K562 (cell line): ENCODE data around the gene IL11. TPM values are rescaled to one million over a fixed set of nuclear protein-coding genes. Genes with fewer than 3 reads are reported as not detected.

Experiments
- ATAC-seq: fragments of 200-7000 bp; cut with Tn5 transposase; 3 replicates; pipeline ENCODE4 v1.9.1; 2020; ENCODE audit warnings: moderate library complexity
- BruUV-seq: library from RNA; stranded (reverse); fragments of 400-500 nt; replicated peaks from 2 replicates; lab custom pipeline; 2021; lab: Mats Ljungman, UMichigan
- CTCF ChIA-PET: fragments of 300-600 bp; formaldehyde crosslinking; extraction: SDS; loops from one replicate; lab custom pipeline; 2021; ENCODE audit warnings: low intra/inter-chr PET ratio; lab: Yijun Ruan, JAX
- POLR2A ChIA-PET: fragments of 300-600, 350-650 bp; sonication (Branson Sonifier 250); formaldehyde crosslinking; extraction: SDS; loops from one replicate; lab custom pipeline; 2021; ENCODE audit warnings: antibody characterized with exemption, inconsistent platforms; lab: Yijun Ruan, JAX
- DNase-seq, 4 experiments: peaks; one replicate each; pipeline versions ENCODE4 v3.0.0 to v3.0.0-alpha.2; 2011 to 2018; ENCODE audit warnings: low spot score in 3 of 4, mixed read lengths in 3 of 4; ENCODE audit errors: extremely low read depth in 1 of 4
- FAIRE-seq: peaks from 2 replicates; lab custom pipeline; 2011; peaks lifted over from hg19 to GRCh38; lab: Jason Lieb, UNC
- H2AFZ ChIP-seq: 2 replicates; pipeline ENCODE4 v1.6.0; 2011; ENCODE audit warnings: low read depth, low read length, control low read depth, inconsistent platforms
- H3K27ac ChIP-seq: fragments of 200-600 bp; 3 replicates; pipeline ENCODE4 v1.8.0; 2011; ENCODE audit warnings: low read depth, mild to moderate bottlenecking, control low read depth, inconsistent platforms, low read length, moderate library complexity, mixed read lengths; ENCODE audit errors: extremely low read depth
- H3K27me3 ChIP-seq, 2 experiments: fragments of 300-600 bp in 1 of 2; 2 replicates in 1 of 2; 3 replicates in 1 of 2; pipeline versions ENCODE4 v1.6.0 to v1.8.0; 2011; ENCODE audit warnings: inconsistent platforms in 2 of 2, low read length in 2 of 2, mild to moderate bottlenecking in 1 of 2, mixed read lengths in 1 of 2, moderate library complexity in 1 of 2; ENCODE audit not compliant: control insufficient read depth in 2 of 2, insufficient read depth in 2 of 2
- H3K36me3 ChIP-seq: fragments of 300-600 bp; 3 replicates; pipeline ENCODE4 v1.8.0; 2011; ENCODE audit warnings: mild to moderate bottlenecking, low read length, inconsistent platforms; ENCODE audit not compliant: control insufficient read depth, insufficient read depth
- H3K4me1 ChIP-seq, 2 experiments: fragments of 200-600 bp in 1 of 2; replicated peaks in 1 of 2; 2 replicates in 1 of 2; 3 replicates in 1 of 2; pipeline versions ENCODE4 v1.5.1 to v1.8.0; 2011; ENCODE audit warnings: inconsistent platforms in 2 of 2, low read length in 2 of 2, mild to moderate bottlenecking in 1 of 2, mixed read lengths in 1 of 2, moderate library complexity in 1 of 2; ENCODE audit not compliant: control insufficient read depth in 2 of 2, insufficient read depth in 2 of 2
- H3K4me2 ChIP-seq: 2 replicates; pipeline ENCODE4 v1.6.1; 2011; ENCODE audit warnings: low read length, control low read depth, inconsistent platforms, mixed read lengths; ENCODE audit not compliant: insufficient read depth
- H3K4me3 ChIP-seq: fragments of 200-600 bp; sonication (generic), shearing (Covaris generic); 2 replicates; pipeline ENCODE4 v1.5.1; 2016; ENCODE audit warnings: control low read depth, inconsistent platforms
- H3K79me2 ChIP-seq: fragments of 200-600 bp; 3 replicates; pipeline ENCODE4 v1.8.0; 2011; ENCODE audit warnings: low read length, inconsistent platforms; ENCODE audit not compliant: control insufficient read depth, insufficient read depth
- H3K9ac ChIP-seq, 2 experiments: 2 replicates each; pipeline versions ENCODE4 v1.6.0 to v1.6.1; 2011; ENCODE audit warnings: low read depth in 2 of 2, low read length in 2 of 2, control low read depth in 1 of 2, inconsistent platforms in 1 of 2, mild to moderate bottlenecking in 1 of 2, mixed read lengths in 1 of 2; ENCODE audit not compliant: insufficient read depth in 1 of 2
- H3K9me1 ChIP-seq: one replicate; pipeline ENCODE4 v1.6.0; 2011; ENCODE audit warnings: inconsistent platforms, mild to moderate bottlenecking, low read length, moderate library complexity; ENCODE audit not compliant: control insufficient read depth, insufficient read depth
- H3K9me3 ChIP-seq: replicated peaks from 2 replicates; pipeline ENCODE4 v1.5.1; 2011; ENCODE audit warnings: low read depth, low read length, inconsistent platforms; ENCODE audit not compliant: control insufficient read depth, insufficient read depth
- H4K20me1 ChIP-seq: replicated peaks from 2 replicates; pipeline ENCODE4 v1.6.1; 2011; ENCODE audit warnings: low read length, inconsistent platforms, mixed read lengths; ENCODE audit not compliant: control insufficient read depth, insufficient read depth
- POLR2G ChIP-seq: fragments of 200-400 bp; formaldehyde crosslinking; IDR thresholded peaks from 2 replicates; pipeline ENCODE4 v1.6.1; 2017; ENCODE audit warnings: low read depth, mild to moderate bottlenecking, antibody characterized with exemption, low read length, moderate library complexity
- RBFOX2 ChIP-seq: fragments of 200-400 bp; formaldehyde crosslinking; IDR thresholded peaks from 2 replicates; pipeline ENCODE4 v1.6.1; 2017; ENCODE audit warnings: low read depth, mild to moderate bottlenecking, low read length, moderate library complexity
- ZNF785 ChIP-seq: fragments of 250-450 bp; sonication (Bioruptor Pico); IDR thresholded peaks from 2 replicates; pipeline ENCODE4 v1.4.0; 2020; ENCODE audit warnings: mild to moderate bottlenecking
- WGBS: fragments of 100-300 bp; shearing (Covaris generic); methylation state at CpG from one replicate; pipeline ENCODE4 v1.1.6; 2016; ENCODE audit warnings: low coverage, mixed read lengths; ENCODE audit not compliant: insufficient coverage; ENCODE audit errors: missing lambda C conversion rate; 5-methylcytosine and 5-hydroxymethylcytosine counted together
- in situ Hi-C: fragments of 300-500 bp; cut with MboI; formaldehyde crosslinking; loops from 4 replicates; pipeline ENCODE4 v1.15.0; 2018; ENCODE audit warnings: inconsistent platforms, mixed read lengths
- intact Hi-C: fragments of 100-400 bp; cut with micrococcal nuclease; formaldehyde crosslinking; loops from 2 replicates; pipeline ENCODE4 v1.14.2; 2022
- polyA plus RNA-seq, 8 experiments: library from polyadenylated mRNA; depleted of rRNA in 4 of 8; stranded (reverse) in 5 of 8; unstranded in 3 of 8; fragments of >200 nt; fragmentation: Nextera tagmentation in 2 of 8; fragmentation: Illumina TruSeq in 1 of 8; extraction: Ambion mirVana in 2 of 8; extraction: Trizol in 1 of 8; gene quantifications; 2 replicates each; pipeline versions ENCODE4 v1.2.1 to v1.2.3, GENCODE V29; 2011 to 2014; ENCODE audit warnings: inconsistent platforms in 1 of 8, missing spikeins in 1 of 8
- total RNA-seq, 7 experiments: library from RNA; depleted of rRNA in 6 of 7; stranded (reverse); fragments of >200 nt in 6 of 7; fragmentation: Illumina TruSeq in 2 of 7; extraction: Trizol in 2 of 7; gene quantifications; 2 replicates each; pipeline versions ENCODE4 v1.2.1 to v1.2.3, GENCODE V29; 2011 to 2021; ENCODE audit warnings: low replicate concordance in 1 of 7
- TF ChIP-seq, protein P1 (sequence below), 3 experiments: fragments of 200-800 bp in 1 of 3; fragments of 250-450 bp in 1 of 3; fragments of 450-650 bp in 1 of 3; sonication (Bioruptor Pico) in 1 of 3; sonication (Bioruptor generic) in 1 of 3; formaldehyde crosslinking in 1 of 3; IDR thresholded peaks; 2 replicates each; pipeline versions ENCODE4 v1.6.1 to v1.8.0; 2016 to 2022; ENCODE audit warnings: mild to moderate bottlenecking in 2 of 3, missing genetic modification characterization in 2 of 3, missing compliant biosample characterization in 1 of 3, moderate library complexity in 1 of 3

Gene IL11
- total and polyA plus RNA-seq, 9 of the 15 experiments (the other 6 are each of a cell fraction or from before 2014, with no cell fraction given) = 0.04 to 0.42 (median 0.06) TPM; not detected in 6

DNA sequence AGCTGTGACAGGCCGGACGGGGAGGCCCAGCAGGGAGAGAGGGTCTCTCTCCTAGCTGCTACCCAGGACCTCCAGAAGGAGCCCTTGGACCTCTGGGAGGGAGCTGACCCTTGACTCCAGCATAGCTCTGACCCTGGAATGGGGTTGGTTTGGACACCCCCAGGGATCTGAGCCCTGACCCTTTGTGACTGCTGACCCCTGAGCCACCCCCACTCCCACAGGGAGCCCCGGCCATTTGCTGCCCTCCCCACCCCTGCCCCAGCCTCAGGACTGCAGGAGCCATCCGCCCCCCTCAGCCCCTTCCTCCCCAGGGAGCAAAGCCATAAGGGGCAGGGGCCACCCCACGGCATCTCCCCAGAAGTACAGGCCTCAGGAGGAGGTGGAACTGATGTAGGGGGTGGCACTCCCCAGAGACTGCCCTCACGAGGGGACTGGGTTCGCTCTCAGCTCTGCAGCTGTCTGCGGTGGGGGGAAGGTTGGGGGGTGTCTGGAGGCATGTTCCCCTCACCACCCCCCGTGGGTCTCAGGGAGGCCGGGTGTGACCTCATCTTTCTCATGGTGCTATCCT is 22.7 kb downstream of the IL11 start:
- Histone ChIP-seq H4K20me1 (no peaks in the 10 kb centered on the region; the same call in 1 of the 2 replicates), H3K79me2 (no peaks in the 10 kb centered on the region), H2AFZ (no peak overlapping the region), H3K4me3 (no peak overlapping the region), H3K4me2 (no peak overlapping the region), H3K36me3 (peaks cover 56% of the 10 kb centered on the region; the same call in 2 of the 3 replicates), H3K4me1 (peaks cover 0 to 73% of the 10 kb centered on the region in 2 experiments; a peak in 3 of 5 replicates), H3K27ac (no peak overlapping the region), H3K9ac (peak overlapping the region in 1 of 2 experiments; percentile 13; a peak in 1 of 4 replicates), H3K9me3 (no peaks in the 10 kb centered on the region), H3K9me1 (peaks cover 5% of the 10 kb centered on the region), H3K27me3 (no peaks in the 10 kb centered on the region)
- DNase-seq = no peak
- CTCF ChIA-PET = no interaction called here
- TF ChIP-seq RBFOX2 (0 out of 2 replicates have a peak, but pooled peaks have one; percentile 6), ZNF785 (CRISPR knock-in tag) (no peak)
- POLR2A ChIA-PET = interaction anchor here (1.0 to 1.5 kb wide), 5 partner anchors 21 to 67 kb away, joined by 3 to 5 read pairs (median 3); partner anchors contain the start of gene HSPBP1
- BruUV-seq = no TSS peak
- WGBS = 75% methylated on average over 8 of the region's 10 CpGs
- ATAC-seq = no peak
- FAIRE-seq = no peak
- intact Hi-C loops (no loop called here), in situ Hi-C loops (no loop called here)

DNA sequence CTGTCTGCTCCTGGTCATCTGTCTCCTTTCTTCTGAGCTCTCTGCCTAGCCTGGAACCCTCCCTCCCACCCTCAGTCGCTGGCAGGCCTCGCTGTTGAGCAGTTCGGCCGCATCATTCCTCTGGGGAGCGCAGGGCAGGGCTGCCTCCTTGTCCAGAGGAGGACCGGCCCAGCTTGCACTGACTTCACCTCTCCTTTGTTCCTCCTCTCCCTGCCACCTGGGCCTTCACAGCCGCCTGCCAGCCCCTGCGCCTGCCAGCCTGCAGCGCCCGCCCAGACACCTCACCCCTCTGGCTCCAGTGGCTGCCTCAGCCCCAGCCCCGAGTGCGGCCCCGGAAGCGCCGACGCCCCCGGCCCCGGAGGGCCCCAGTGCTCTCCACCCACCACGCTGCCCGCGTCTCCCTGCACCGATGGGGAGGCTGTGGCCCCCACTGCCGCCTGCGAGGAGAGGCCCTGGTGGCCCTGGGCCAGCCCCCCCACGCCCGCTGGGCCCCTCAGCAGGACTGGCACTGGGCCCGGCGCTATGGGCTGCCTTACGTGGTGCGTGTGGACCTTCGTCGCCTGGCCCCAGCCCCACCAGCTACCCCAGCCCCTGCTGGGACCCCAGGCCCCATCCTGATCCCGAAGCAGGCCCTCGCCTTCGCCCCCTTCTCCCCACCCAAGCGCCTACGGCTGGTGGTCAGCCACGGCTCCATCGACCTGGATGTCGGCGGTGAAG is 23.4 kb downstream of the IL11 start:
- no peak overlapping the region for H3K4me3 ChIP-seq
- no peak overlapping the region for H3K27ac ChIP-seq
- ATAC-seq (no peak), FAIRE-seq (no peak), DNase-seq (no peak)
- peaks cover 6% of the 10 kb centered on the region for H3K79me2 ChIP-seq
- H3K9ac ChIP-seq = peak overlapping the region in 1 of 2 experiments; percentile 37; a peak in 1 of 4 replicates
- H3K36me3 ChIP-seq = peaks cover 63% of the 10 kb centered on the region; the same call in 2 of the 3 replicates
- POLR2A ChIA-PET = interaction anchor here (1.0 to 1.2 kb wide), 2 partner anchors 26 to 67 kb away, joined by 3 to 5 read pairs; partner anchors contain the start of gene HSPBP1
- 91% methylated on average over 15 of the region's 41 CpGs for WGBS
- H3K9me1 ChIP-seq = peaks cover 5% of the 10 kb centered on the region
- peaks cover under 1 to 77% of the 10 kb centered on the region in 2 experiments; a peak in 4 of 5 replicates for H3K4me1 ChIP-seq
- in situ Hi-C loops = no loop called here
- CTCF ChIA-PET = no interaction called here
- no peaks in the 10 kb centered on the region for H3K9me3 ChIP-seq
- H4K20me1 ChIP-seq = no peaks in the 10 kb centered on the region; the same call in 1 of the 2 replicates
- intact Hi-C loops = no loop called here
- no peak overlapping the region for H2AFZ ChIP-seq
- TF ChIP-seq, protein P1, sequence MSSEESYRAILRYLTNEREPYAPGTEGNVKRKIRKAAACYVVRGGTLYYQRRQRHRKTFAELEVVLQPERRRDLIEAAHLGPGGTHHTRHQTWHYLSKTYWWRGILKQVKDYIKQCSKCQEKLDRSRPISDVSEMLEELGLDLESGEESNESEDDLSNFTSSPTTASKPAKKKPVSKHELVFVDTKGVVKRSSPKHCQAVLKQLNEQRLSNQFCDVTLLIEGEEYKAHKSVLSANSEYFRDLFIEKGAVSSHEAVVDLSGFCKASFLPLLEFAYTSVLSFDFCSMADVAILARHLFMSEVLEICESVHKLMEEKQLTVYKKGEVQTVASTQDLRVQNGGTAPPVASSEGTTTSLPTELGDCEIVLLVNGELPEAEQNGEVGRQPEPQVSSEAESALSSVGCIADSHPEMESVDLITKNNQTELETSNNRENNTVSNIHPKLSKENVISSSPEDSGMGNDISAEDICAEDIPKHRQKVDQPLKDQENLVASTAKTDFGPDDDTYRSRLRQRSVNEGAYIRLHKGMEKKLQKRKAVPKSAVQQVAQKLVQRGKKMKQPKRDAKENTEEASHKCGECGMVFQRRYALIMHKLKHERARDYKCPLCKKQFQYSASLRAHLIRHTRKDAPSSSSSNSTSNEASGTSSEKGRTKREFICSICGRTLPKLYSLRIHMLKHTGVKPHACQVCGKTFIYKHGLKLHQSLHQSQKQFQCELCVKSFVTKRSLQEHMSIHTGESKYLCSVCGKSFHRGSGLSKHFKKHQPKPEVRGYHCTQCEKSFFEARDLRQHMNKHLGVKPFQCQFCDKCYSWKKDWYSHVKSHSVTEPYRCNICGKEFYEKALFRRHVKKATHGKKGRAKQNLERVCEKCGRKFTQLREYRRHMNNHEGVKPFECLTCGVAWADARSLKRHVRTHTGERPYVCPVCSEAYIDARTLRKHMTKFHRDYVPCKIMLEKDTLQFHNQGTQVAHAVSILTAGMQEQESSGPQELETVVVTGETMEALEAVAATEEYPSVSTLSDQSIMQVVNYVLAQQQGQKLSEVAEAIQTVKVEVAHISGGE (CRISPR knock-in tag; IDR thresholded peaks at IDR 0.05) = no peak
- TF ChIP-seq POLR2G (peak; percentile 44; the same call in 1 of the 2 replicates), RBFOX2 (peak; percentile 34; the same call in 1 of the 2 replicates)
- no peaks in the 10 kb centered on the region for H3K27me3 ChIP-seq
- BruUV-seq = no TSS peak
- no peak overlapping the region for H3K4me2 ChIP-seq
